GM19328 (cell line): Measurements from ENCODE around the gene NELL2.

ENCODE experiments used
- ATAC-seq: cut with Tn5 transposase; IDR thresholded peaks from one replicate; pipeline ENCODE4 v1.9.1; 2021; ENCODE audit warnings: mild to moderate bottlenecking, moderate library complexity; ENCODE audit not compliant: unreplicated experiment

The NELL2 gene

DNA sequence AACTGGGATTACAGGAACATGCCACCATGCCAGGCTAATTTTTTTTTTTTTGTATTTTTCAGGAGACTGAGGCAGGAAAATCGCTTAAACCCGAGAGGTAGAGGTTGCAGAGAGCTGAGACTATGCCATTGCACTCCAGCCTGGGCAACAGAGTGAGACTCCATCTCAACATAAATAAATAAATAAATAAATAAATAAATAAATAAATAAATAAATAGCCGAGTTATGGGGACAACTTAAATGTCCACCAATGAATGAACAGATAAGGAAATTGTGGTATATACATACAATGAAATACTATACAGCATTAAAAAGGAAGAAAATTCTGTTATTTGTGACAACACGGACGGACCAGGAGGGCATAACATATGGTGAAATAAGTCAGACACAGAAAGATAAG, 325.7 kb downstream of the NELL2 start:
- ATAC-seq: no peak

DNA sequence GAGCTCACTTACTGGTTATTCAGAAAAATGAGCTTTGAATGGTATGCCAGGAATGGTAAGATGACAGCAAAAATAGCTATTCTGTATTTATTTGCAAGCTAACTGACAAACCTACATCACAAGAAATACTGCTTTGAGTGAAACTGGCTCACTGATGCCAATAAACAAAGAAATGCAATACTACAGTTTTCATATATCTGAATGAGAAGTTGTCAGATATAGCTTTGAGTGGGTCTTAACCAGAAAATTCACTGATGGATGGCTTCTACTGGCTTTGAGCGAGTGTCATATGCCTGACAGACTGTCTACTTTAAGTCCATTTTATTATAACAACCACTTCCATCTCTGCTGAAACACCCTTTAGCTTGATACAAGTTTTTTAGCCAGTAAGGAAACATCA, 330.1 kb downstream of the NELL2 start:
- no peak for ATAC-seq

DNA sequence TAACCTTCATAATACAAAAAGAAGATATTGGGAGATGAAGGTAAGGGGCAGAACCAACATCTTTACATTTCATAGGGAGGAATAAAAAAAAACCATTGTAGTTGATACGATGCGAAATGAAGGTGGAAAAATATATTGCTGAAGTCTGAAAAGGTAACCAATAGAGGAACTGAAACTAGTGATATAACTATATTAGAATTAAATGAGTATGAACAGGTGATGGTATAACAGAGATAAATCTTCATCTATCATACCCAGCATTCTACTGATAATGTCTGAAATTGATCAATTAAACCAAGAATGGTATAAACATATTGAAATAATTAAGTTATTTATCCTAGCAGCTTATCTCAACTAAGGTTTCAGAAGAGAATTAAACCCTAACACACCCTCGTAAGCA, 332.1 kb downstream of the NELL2 start:
- no peak for ATAC-seq

DNA sequence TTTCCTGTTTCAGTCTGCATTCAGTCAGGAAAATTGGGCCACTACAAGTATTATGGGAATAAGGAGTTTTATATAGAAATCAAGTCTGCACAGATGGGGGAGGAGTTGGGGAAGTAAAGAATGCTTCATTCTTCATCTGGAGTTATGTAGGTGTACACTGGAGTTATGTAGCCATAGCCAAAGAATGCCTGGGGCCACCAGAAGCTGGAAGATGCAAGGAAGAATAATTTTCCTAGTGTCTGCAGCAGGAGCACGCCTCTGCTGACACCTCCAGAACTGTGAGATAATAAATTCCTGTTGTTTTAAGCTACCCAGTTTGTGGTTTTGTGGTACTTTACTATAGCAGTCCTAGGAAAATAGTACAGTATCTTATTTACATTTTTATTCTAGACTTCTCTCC, 333.4 kb downstream of the NELL2 start:
- ATAC-seq: no peak

DNA sequence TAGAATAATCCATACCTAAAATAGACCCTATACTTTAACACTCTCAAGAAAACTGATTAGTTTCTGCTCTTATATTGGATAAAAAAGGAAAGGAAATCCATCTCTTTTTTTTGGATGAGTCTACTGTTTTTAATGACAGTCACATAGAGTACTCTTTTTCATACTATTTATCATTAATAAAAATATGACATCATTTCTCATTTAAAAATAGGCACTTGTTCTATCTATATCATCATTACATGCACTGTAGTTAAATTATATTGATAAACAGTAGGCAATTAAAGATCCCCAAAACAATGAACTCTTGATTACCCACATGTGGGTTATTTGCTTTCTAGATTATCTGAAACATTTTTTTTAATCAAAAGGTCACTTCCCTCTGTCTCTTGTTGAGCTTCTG, 338.8 kb downstream of the NELL2 start:
- ATAC-seq: no peak

DNA sequence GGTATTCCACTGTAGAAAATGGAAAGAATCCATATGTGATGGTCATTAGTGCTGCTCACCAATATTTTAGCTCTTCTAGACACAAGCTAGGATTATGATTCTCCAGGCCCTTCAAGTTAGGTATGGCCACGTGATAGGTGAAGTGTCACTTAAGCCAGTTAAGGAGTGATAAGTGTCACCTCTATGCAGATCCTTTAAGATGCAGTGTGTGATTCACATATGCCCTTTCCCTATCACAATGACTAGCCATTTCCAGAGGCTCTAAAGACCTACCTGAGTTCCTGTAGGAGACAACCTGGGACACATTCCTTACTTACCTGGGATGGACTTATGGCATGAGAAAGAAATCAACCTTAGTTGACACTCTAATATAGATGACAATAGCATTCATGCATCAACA, 343.2 kb downstream of the NELL2 start:
- no peak for ATAC-seq

DNA sequence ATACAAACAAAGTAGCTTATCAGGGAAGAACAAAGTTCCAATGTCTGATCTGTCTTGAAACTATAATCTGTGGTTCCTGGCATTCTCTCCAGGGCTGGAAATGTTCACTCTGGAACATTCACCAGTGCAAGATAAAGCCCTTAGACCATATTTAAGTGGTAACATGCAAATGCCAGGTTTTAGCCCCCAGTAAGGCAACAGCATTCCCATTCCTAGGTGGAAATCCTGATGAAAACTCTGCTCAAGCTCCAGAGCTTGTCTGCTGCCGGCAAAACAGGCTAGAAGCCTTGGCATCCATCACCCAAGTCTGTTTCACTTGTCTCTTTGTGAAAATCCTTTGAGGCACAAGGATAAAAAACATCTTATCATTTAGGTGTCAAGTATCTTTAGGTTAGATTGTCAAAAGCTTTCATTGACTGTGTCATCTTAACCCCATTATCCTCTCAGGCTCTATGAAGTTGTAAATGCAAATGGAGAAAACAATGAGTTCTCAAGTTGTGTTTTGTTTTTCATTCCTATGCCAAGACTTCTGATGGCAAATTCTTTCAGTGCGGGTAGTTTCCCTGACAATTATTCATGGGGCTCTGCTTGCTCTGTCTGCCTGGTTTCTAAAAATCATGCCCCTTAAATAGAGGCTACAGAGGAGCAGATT, 344.7 kb downstream of the NELL2 start:
- ATAC-seq: no peak

DNA sequence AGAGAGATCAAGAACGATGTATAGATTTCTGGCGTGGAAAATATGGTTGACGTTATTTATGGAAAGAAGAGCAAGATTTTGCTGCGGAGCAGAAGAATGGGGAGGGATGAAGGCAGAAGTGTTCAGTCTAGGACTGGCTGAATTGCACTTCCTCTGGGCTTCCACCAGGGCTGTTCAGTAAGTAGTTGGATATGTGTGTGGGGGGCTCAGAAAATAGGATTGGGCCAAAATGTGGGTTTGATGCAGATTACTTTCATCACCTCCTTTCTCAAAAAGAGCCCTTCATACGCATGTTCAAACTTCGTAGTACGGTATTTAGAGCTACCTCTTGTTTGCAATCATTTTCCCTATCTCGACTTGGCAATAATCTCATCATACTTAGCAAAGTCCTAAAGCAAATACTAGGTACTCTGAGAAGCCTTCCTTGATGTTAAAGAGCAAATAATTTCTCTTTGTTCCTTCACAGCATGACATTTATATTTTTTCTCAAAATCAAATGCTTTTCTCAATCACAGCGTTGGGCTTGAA, 349.4 kb downstream of the NELL2 start:
- no peak for ATAC-seq

DNA sequence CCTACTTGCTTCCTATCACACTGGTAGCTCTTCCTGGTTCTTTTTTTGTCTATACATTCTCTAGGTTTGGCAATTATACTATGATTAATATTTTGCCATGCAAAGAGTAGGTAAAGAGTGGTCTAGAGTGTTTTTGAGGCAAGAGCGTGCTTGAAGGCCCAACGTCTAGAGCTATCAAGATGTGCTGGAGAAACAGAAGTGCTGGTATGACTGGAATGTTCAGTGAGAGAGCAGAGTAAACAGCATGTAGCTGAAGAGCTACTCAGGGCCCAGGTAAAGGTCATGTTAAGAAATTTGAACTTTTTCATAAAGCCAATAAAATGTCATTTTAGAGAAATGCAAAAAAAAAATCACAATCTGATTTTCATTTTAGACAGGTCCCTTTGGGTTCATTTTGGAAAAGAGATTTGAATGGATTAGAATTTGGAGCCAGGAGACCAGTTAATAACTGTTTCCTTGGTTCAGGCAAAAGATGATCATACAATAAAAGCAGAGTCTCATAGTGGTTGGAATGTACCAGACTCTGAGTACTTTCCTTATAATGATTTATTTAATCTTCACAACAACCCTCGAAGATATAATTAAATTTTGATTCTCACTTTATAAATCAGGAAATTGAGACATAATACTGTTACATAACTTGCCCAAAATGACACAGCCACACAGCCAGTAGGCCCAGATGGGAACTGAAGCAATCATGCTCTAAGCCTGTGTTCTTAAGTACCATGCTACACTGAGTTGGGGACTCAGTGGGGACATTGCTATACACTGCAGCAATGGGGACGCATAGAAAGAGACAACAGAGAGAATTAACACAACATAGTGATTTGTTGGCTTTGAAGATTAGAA, 350.1 kb downstream of the NELL2 start:
- ATAC-seq: no peak

DNA sequence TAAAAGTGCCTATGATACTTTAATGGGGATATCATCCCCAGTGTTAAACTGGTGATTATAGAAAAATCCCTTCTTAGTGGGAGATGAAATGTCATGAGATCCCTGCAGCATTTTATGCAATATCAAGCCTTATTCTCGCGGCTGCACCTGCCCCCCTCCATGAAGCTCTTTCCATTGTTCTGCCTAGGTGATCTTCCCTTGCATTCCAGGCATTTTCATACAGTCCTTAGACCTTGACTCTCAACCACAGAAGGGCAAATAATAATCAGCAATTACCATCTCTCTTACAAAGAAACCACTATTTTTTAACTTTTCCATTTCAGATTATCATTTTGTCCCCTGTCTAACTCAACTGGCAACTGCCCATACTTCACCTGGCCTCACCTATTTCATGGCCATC, 352.3 kb downstream of the NELL2 start:
- no peak for ATAC-seq

DNA sequence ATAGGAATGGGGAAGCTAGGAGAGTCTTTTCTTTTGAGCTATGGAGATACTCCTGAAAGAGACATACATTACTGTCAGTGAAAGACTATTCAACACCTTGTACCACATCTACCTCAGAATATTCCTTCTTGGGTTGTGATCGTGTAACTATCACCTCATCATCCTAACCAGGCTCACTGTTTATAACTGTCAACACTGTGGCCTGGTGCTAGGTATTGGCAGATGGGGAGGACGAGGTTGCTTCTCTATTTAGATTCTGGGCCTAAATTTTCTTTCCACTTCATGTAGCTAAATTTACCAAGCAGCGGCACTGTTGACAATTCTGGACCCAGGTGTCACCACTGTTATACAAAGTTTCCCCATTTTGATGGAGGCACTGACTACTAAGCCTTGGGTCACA, 354.4 kb downstream of the NELL2 start:
- no peak for ATAC-seq

DNA sequence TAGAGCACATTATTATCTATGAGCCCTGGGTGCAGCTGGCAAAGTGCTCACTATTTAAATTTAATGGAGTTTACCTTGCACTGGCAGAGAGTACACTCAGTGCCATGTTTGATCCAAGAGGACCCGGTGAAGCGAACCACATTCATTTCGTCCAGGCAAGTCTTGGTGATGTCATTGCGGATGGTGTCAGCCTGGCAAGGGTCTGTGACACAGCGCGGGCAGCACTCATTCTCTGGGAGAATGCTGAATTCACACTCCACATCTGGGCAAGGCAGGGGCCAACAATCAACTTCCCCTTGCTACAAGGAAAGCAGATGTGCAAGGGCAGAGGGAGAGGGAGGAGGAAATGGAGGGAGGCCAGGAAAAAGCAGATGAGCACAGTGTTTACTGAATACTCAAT, 356.2 kb downstream of the NELL2 start:
- no peak for ATAC-seq

DNA sequence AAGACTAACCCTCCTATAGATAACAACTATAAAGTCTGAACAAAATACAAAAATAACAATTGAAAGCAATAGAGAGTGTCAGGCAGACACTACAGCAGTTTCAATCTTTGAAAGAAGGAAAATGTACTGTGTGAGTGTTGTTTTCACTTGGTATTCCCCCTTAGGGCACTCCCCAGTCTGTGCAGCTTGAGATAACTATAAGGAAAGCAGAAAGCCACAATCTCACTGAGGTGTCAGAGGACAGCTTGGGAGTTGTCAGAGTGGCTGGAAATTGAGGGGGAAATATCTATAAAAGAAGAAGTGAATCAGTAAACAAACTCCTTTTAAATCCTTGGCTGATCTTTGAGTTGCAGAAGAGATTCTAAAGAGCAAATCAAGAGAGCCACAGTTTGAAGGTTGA, 364.8 kb downstream of the NELL2 start:
- ATAC-seq: no peak

DNA sequence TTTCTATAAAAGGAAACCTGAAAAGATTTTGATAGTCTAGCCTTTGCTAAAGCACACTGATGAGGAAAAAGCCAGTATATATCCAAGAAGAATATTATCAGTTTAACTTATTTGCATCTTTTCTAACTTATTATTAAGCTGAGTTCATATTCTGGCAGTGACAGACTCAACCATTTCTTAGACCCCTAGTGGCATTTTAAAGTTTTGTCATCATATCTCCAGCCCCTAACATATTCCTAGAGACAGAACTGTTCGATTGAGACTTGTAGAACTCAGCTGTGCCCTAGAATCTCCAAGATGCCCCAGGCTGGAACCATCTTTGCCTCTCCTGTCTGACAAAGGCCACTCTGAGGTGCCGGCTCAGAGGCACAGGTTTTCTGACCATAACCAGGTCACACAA, 365.6 kb downstream of the NELL2 start:
- no peak for ATAC-seq

DNA sequence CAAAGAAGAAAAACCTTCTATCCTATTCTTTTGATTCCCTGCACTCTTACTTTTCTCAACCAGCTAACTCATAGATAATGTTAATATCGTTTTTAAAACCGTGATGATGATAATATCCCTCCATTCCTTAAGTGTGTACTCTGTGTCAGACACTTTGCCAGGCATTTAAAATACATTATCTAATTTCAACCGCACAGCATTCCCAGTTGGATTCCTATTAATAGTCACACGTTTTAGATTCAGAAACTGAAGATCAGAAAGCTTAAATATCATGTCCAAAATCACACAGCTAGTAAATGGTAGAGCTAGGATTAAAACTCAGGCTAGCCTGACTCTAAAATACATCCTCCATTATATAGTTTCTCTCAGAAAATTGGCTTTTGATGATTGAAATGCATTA, 366.0 kb downstream of the NELL2 start:
- no peak for ATAC-seq

DNA sequence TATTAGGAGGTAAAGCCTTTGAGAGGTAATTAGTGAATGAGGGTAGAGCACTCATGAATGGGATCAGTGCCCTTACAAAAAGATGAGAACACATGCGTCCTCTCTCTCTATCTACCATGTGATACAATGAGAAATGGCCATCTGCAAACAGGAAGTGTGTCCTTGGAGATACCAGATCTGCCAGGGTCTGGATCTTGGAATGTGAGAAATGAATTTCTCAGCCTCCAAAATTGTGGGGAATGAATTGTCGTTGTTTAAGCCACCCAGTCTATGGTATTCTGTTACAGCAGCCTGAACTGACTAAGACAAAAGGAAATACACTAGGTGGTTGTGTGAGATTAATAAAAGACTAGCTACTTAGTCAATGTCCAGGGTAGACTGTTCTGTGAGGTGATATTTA, 366.6 kb downstream of the NELL2 start:
- ATAC-seq: no peak

DNA sequence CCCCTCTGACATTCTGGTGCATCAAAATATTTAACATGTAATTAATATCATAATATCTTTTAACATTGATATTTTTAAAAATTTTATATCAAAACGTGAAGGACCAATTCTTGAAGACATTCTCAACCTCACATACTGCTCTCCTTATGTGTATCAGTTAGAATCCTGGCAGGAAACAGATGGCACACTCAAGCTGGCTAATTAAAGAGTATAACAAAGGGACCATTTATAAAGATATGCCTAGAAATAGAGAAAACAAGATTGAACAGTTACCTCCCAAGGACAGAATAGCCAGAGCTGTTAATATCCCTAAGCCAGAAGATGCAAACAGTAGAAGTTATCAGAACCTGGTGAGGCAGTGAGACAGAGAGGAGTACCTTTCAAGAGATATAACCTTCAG, 368.7 kb downstream of the NELL2 start:
- ATAC-seq: no peak

DNA sequence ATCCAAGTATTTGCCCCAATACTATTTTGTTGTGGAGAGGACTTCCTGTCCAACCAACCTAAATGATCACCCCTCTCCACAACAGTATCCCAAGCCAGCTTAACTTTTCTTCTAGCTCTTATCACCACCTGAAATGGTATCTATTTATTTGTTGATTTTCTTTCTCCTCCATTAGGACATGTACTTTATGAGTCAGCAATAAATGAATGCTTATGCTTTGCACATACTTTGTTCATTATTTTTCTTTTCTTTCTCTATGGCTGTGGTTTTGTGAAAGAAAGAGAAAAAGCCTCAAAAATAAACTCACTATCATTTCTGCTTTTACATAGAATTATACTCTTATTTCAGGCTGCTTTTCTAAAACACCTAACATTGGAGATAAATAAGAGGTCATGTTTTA, 371.3 kb downstream of the NELL2 start:
- no peak for ATAC-seq

DNA sequence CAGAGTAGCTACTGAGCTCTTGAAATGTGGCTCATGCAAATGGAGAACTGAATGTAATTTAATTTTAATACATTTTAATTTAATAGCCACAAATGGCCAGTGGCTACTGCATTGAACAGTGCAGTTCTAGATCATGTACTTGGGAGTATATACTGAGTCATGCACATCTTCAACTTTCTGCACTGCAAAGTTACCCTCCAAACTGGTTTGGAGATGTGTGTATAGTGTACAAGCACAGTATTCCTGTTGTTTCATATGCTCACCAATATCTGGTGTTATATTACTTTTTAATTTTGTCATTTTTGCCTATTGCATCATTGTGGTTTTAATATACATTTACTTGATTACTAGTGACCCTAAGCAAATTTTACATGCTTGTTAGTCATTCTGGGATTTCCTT, 372.8 kb downstream of the NELL2 start:
- no peak for ATAC-seq

DNA sequence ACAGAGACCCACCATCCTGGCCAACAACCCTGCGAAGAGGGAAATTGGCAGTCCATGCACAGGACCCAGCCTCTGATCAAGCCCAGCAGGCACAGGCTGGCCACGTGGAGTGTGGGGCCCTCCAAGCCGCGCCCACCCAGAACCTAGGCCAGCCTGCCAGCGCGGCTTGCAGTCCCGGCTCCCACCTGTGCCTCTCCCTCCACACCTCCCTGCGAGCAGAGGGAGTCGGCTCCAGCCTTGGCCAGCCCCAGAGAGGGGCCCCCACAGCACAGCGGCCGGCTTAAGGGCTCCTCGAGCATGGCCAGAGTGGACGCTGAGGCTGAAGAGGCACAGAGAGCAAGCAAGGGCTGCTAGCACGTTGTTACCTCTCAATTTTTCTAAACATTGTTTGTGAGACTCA, 373.4 kb downstream of the NELL2 start:
- no peak for ATAC-seq

DNA sequence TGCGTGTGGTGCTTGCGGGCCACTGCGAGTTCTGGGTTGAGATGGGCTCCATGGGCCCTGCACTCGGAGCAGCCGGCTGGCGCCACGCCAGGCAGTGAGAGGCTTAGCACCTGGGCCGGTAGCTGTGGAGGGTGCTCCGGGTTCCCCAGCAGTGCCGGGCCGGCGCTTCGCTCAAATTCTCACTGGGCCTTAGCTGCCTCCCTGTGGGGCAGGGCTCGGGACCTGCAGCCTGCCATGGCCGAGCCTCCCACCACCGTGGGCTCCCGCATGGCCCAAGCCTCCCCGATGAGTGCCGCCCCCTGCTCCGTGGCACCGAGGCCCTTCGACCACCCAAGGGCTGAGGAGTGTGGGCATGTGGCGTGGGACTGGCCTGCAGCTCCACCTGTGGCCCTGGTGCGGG, 375.7 kb downstream of the NELL2 start:
- ATAC-seq: no peak

DNA sequence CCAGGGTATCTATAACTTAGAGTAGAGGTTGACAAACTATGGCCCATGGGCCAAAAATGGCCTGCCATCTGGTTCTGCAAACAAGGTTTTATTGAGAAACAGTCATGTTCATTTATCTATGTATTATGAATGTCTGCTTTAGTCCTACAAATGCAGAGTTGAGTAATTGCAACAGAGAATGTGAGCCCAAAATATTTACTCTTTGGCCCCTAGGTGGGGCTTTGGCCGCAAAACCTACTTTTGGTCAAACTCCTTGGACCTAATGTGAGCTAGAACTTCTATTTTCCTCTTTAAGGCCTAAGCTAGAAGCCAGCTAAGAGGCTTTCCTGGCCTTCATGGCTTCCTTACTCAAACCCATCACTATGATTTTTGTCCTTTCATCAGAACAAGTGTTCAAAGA, 379.1 kb downstream of the NELL2 start:
- ATAC-seq: no peak
